K562 (cell line): ENCODE measurements around the gene SNAPC2. TPM values are rescaled to one million over a fixed set of nuclear protein-coding genes. Genes with fewer than 3 reads are reported as not detected.

ENCODE experiments used
- AFF1 ChIP-seq, 2 experiments: fragments of 450-650 bp; IDR thresholded peaks; 2 replicates each; pipeline ENCODE4 v1.6.1; 2018; ENCODE audit warnings: mild to moderate bottlenecking in 2 of 2, low read depth in 1 of 2; ENCODE audit not compliant: partially characterized antibody in 2 of 2
- ATF2 ChIP-seq: sonication (generic); formaldehyde crosslinking; IDR thresholded peaks from 2 replicates; pipeline ENCODE4 v1.8.1; 2022; ENCODE audit warnings: missing genetic modification reagents
- ATF7 ChIP-seq: fragments of 450-650 bp; IDR thresholded peaks from 2 replicates; pipeline ENCODE4 v1.7.1; 2014; ENCODE audit warnings: mild to moderate bottlenecking, moderate library complexity
- CAMTA2 ChIP-seq: fragments of 250-450 bp; sonication (Bioruptor Pico); conservative IDR thresholded peaks from 2 replicates; pipeline ENCODE4 v1.5.1; 2022
- CBFA2T3 ChIP-seq: fragments of 450-650 bp; IDR thresholded peaks from 2 replicates; pipeline ENCODE4 v1.6.1; 2017
- CREBBP ChIP-seq: IDR thresholded peaks from one replicate; pipeline ENCODE4 v1.6.1; 2012; ENCODE audit warnings: low read depth, mild to moderate bottlenecking, control low read depth, inconsistent platforms, low read length
- DMBX1 ChIP-seq: fragments of 250-450 bp; sonication (Bioruptor Pico); IDR thresholded peaks from 2 replicates; pipeline ENCODE4 v1.8.0; 2022; ENCODE audit warnings: inconsistent platforms, mild to moderate bottlenecking, moderate library complexity, borderline replicate concordance
- GABPA ChIP-seq: fragments of 200-800 bp; sonication (Bioruptor generic); conservative IDR thresholded peaks from 2 replicates; pipeline ENCODE4 v1.6.1; 2016; ENCODE audit warnings: low read depth, missing genetic modification characterization, missing compliant biosample characterization
- JUN ChIP-seq, 2 experiments: sonication (generic) in 1 of 2; formaldehyde crosslinking in 1 of 2; IDR thresholded peaks; 2 replicates each; pipeline versions ENCODE4 v1.6.1 to v1.8.0; 2012 to 2022; ENCODE audit warnings: borderline replicate concordance in 2 of 2, mild to moderate bottlenecking in 2 of 2, improper control_type of control experiment in 1 of 2, low read depth in 1 of 2, low read length in 1 of 2, missing genetic modification reagents in 1 of 2
- MAZ ChIP-seq, 2 experiments: fragments of 450-650 bp in 1 of 2; sonication (generic) in 1 of 2; formaldehyde crosslinking; IDR thresholded peaks in 1 of 2; conservative IDR thresholded peaks in 1 of 2; 2 replicates each; pipeline versions ENCODE4 v1.4.0 to v1.5.0; 2020; ENCODE audit warnings: mild to moderate bottlenecking in 1 of 2, missing genetic modification reagents in 1 of 2
- PHF20 ChIP-seq: fragments of 450-650 bp; IDR thresholded peaks from 2 replicates; pipeline ENCODE4 v1.6.1; 2018; ENCODE audit not compliant: partially characterized antibody
- RBM15 ChIP-seq: fragments of 200-400 bp; formaldehyde crosslinking; IDR thresholded peaks from 2 replicates; pipeline ENCODE4 v1.6.1; 2018; ENCODE audit warnings: mild to moderate bottlenecking, low read length, moderate library complexity; ENCODE audit not compliant: insufficient read depth
- STAT6 ChIP-seq: sonication (generic); formaldehyde crosslinking; IDR thresholded peaks from 2 replicates; pipeline ENCODE4 v1.8.1; 2023; ENCODE audit warnings: mild to moderate bottlenecking, missing genetic modification reagents
- ZBTB12 ChIP-seq: fragments of 250-450 bp; sonication (Bioruptor Pico); IDR thresholded peaks from 2 replicates; pipeline ENCODE4 v1.4.0; 2020
- ZBTB17 ChIP-seq: fragments of 450-650 bp; formaldehyde crosslinking; IDR thresholded peaks from 2 replicates; pipeline ENCODE4 v1.4.0; 2020; ENCODE audit warnings: mild to moderate bottlenecking
- ZNF311 ChIP-seq: fragments of 250-450 bp; sonication (Bioruptor Pico); IDR thresholded peaks from 2 replicates; pipeline ENCODE4 v1.4.0; 2020; ENCODE audit warnings: mild to moderate bottlenecking, moderate library complexity
- ZNF696 ChIP-seq: fragments of 250-450 bp; sonication (Bioruptor Pico); conservative IDR thresholded peaks from 2 replicates; pipeline ENCODE4 v1.4.0; 2020; ENCODE audit warnings: mild to moderate bottlenecking, moderate library complexity
- ZNF77 ChIP-seq: fragments of 250-450 bp; sonication (Bioruptor Pico); IDR thresholded peaks from 2 replicates; pipeline ENCODE4 v1.5.0; 2020
- polyA plus RNA-seq, 8 experiments: library from polyadenylated mRNA; depleted of rRNA in 4 of 8; stranded (reverse) in 5 of 8; unstranded in 3 of 8; fragments of >200 nt; fragmentation: Nextera tagmentation in 2 of 8; fragmentation: Illumina TruSeq in 1 of 8; extraction: Ambion mirVana in 2 of 8; extraction: Trizol in 1 of 8; gene quantifications; 2 replicates each; pipeline versions ENCODE4 v1.2.1 to v1.2.3, GENCODE V29; 2011 to 2014; ENCODE audit warnings: inconsistent platforms in 1 of 8, missing spikeins in 1 of 8
- total RNA-seq, 7 experiments: library from RNA; depleted of rRNA in 6 of 7; stranded (reverse); fragments of >200 nt in 6 of 7; fragmentation: Illumina TruSeq in 2 of 7; extraction: Trizol in 2 of 7; gene quantifications; 2 replicates each; pipeline versions ENCODE4 v1.2.1 to v1.2.3, GENCODE V29; 2011 to 2021; ENCODE audit warnings: low replicate concordance in 1 of 7

The SNAPC2 gene
- total and polyA plus RNA-seq, 9 of the 15 experiments (the other 6 are each of a cell fraction or from before 2014, with no cell fraction given), result 0.59 to 45.1 (median 15.3) TPM

DNA sequence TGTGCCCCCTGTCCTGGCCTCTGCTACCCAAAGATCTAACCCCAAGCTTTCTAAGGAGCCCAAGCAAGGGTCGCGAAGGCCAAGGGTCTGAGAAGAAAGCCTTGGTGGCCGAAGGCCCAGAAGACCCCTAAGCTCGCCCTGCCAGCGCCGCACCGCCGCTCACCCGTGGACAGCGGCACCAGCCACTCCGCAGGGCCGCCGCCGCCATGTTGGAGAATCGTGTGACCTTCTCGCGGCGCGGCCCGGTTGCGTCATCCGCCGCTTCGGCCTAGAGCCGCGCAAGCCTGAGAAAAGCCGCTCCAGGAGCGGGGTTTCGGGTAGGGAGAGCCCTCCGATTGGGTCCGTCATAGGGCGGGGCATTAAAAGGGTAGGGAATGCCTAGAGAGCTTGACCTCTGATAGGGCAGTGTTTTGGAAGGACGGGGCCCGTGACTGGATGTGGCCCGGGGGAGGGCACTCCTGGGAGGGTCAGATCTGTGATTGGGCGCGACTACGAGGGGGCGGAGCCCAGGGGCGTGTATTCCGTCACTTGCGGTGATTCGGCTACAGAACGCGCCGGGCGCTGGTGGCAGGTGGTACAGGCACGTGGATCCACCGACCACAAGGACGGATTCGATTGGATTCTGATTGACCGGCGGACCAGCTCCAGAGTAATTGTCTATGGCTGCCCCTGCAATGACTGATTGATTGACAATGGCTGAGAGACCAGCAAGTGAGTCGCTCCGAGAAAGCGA is 23.5 kb downstream of the SNAPC2 start, which contains the start of gene TIMM44 (continued):
- TF ChIP-seq STAT6 (CRISPR knock-in tag) (peak; percentile 73; the same call in 1 of the 2 replicates), AFF1 (IDR thresholded peaks at IDR 0.05; ENCODE audit: low read depth in 1 of 2, partially characterized antibody in 2 of 2) (peak in 1 of 2 experiments; percentile 27), MAZ (CRISPR knock-in tag; conservative IDR thresholded peaks at IDR 0.05 in 1 of 2, IDR thresholded peaks at IDR 0.05 in 1 of 2) (peak; percentile 40 to 69; a peak in 3 of 4 replicates), CREBBP (no peak), CAMTA2 (CRISPR knock-in tag) (no peak), RBM15 (no peak), DMBX1 (CRISPR knock-in tag) (peak; percentile 17; the same call in 1 of the 2 replicates), ZBTB12 (peak; percentile 86), ZNF77 (CRISPR knock-in tag) (no peak), ATF7 (peak; percentile 97), ATF2 (CRISPR knock-in tag) (no peak), GABPA (peak; percentile 42), CBFA2T3 (no peak), JUN (IDR thresholded peaks at IDR 0.05; ENCODE audit: borderline replicate concordance, low read depth, low read length) (peak; percentile 57; the same call in 1 of the 2 replicates), JUN (CRISPR knock-in tag; IDR thresholded peaks at IDR 0.05; ENCODE audit: borderline replicate concordance) (peak; percentile 92; the same call in 1 of the 2 replicates), ZNF311 (no peak), ZBTB17 (CRISPR knock-in tag) (0 out of 2 replicates have a peak, but pooled peaks have one; percentile 29), ZNF696 (CRISPR knock-in tag) (no peak), PHF20 (peak; percentile 91)
